Activated gamma-delta T cell treated with Interleukin-2 at 50 U/mL for 16 hours (primary cell): ENCODE data around the gene SLC6A3.
"Not testable (repeated sequence)": the region's sequence is repeated elsewhere in the genome, so short reads cannot be mapped to it uniquely, and the experiment has no call there.

Experiments used
- DNase-seq: peaks from one replicate; pipeline ENCODE4 v3.0.0-alpha.2; 2020

Gene SLC6A3

DNA sequence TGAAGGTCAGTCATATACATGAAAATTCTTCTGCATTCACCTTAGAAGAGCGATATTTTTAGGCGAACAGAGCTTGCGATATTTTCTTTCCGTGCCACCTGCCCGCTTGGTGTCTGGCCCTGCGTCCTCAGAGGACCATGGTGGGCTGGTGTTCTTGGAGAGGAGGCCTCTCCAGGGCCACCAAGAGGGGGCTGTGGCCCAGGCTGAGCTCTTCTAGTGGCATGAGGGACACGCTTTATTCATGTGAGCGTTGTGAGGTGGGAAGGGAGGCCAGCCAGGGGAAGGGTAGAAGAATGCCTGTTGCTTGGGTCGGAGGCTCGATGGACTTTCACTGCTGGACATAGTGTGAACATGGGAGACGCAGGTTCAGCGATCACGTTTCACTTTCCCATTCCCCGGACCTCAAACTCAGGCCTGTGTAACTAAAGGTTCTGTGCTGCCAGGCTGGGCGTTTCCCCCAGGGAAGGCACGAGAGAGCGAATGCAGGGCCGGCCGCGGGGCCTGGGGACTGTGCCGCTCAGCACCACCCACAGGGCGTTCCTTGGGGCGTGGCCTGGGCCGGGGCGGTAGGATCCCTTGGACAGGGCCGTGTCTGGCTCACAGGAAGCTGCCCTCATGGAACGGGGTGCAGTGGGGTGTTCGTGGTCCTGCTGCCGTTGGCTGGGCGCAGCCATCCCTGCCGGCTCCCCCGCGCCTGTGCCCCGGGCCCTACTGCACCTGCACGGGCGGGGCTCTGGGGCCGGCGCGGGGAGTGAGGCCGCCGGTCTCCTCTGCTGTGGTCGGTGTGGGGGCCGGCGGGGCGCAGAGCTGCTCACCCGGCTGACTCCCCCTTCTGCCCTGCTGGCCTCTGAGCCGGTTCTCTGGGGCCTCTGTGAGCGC is 59.6 kb downstream of the SLC6A3 start:
- peak; percentile 86 for DNase-seq

- no peak for DNase-seq
Measured at GRCh38 chr5:1384521-1384920, 60.7 kb downstream of the SLC6A3 start.

DNA sequence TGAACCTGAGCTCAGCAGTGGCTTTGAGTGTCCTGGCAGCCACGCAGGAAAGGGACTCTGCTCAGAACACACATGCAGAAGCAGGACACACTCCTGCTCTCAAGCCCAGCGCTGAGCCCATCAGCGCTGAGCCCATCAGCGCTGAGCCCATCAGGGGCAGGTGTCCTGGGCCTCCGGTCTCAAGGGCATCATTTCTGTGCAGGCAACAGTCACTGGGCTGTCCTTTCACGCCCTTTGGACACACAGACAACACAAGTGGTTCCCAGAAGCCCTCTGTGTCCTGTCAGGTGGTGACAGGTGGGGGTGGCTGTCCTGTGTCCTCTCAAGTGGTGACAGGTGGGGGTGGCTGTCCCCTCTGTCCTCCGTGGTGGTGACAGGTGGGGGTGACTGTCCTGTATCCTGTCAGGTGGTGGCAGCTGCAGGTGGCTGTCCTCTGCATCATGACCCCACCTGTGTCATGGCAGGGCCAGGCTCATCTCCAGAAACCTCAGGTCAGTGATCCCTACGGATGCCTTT is 61.3 kb downstream of the SLC6A3 start:
- DNase-seq = no peak

DNA sequence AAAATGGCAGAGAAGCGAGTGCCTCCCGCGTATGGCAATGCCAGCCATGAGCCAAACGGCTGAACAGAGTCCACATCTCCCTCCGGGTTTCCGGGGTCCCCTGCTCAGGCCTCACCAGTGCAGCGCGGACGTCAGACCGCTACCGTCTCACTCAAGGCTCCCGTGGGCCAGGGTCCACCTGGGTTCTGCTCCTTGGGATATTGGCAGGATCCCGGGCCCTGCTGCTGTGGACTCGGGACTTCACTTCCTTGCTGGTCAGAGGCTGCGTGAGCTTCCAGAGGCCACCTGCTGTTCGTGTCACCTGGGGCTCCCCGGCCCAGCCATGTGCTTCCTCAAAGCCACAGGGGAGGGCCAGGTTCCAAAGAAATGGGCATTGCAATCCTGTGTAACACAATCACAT is 61.9 kb downstream of the SLC6A3 start:
- DNase-seq = no peak

DNA sequence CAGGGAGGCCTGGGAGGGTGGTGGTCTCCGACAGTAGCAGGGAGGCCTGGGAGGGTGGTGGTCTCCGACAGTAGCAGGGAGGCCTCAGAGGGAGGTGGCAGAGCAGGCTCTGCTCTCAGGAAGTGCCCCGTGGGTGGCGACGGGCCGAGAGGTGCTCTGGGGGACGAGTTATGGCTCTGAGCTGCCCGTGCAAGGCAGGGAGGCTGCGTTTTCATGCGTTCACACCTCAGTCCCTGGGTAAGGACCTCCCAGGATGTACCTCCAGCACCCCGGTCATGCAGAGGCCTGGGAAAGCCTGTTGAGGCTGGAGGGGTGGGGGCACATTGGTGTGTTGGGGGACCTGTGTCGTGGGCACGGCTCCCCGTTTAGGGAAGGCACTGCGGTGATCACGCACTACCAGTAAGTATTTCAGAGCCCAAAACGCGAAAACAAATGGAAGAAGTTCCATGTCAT is 63.0 kb downstream of the SLC6A3 start:
- DNase-seq = no peak

- no peak for DNase-seq
Measured at GRCh38 chr5:1381370-1382247, 63.6 kb downstream of the SLC6A3 start.

DNA sequence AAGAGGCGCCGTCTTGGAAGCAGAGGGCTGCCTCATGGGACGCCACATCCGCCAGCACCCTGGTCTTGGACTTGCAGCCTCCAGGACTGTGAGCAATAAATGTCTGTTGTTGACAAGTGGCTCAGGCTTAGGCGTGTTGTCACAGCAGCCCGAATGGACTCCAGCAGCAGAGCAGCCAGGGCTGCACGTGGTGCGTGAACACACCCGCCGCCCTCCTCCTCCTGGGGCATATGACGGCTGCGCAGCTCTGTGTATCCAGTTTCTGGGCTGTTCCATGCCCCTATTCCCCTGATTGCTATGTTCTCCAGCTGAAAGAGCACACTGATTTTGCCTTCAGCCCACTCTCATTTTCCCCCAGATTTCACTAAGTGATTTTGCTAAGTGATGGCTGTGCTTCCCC is 64.3 kb downstream of the SLC6A3 start:
- DNase-seq = no peak

DNA sequence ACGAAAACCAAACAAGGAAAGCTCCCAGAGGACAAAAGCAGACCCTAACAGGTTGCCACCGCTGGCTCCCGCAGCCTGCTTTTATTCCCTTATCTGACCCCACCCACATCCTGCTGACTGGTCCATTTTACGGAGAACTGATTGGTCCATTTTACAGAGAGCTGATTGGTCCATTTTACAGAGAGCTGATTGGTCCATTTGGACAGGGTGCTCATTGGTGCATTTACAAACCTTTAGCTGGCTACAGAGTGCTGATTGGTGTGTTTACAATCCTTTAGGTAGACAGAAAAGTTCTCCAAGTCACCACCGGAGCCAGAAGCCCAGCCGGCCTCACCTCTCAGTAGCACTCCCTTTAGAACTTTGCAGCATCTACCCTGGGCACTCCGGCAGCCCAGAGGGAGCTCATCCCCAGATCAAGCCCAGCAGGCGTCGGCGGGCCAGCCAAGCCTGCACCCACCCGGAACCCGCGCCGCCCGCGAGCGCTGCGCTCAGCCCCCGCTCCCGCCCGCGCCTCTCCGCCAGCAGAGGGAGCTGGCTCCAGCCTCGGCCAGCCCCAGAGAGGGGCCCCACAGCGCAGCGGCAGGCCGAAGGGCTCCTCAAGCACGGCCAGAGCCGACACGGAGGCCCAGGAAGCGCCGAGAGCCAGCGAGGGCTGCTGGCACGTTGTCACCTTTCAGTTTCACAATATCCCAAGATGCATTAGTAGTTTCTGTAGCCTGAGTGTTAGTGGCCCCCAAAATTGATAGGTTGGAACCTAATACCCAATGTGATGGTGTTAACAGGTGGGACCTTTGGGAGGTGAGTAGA is 65.0 kb downstream of the SLC6A3 start:
- peak; percentile 55 for DNase-seq

DNA sequence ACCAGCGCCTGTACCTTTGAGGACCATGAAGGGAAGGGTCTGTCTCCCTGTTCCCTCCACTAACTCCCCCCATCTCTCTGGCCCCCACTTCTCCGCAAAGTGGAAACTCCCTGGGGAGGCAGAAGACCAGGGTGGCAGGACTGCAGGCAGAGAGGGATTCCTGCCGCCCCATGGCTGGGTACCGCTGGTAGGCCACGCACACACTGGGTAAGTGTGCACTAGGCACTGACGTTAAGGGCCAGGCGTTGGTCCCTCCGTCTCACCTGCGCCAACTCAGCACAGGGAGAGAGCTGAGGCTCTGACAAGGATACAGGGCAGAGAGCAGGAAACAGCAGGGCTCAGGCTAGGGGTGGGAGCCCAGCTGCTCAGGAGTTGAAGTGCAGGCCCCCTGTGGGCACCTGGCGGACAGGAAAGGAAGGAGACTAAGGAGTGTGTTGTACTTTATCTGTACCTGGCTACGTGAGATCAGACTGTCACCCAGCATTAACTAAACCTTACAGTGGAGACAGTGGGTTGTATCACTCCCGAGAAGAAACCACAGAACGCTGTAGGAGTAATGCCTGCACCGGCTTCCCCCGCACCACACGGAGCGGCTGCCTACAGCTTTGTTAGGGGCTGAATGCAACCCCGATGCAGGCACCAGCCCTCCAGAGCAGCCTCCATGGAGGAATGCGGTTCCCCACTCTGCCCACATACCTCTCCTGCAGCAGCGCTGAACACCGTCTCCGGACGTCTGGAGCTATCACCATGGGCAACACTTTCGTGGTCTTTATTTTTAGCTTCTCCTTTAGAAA is 66.2 kb downstream of the SLC6A3 start:
- no peak for DNase-seq

- no peak for DNase-seq
Measured at GRCh38 chr5:1378096-1378495, 67.1 kb downstream of the SLC6A3 start.

DNA sequence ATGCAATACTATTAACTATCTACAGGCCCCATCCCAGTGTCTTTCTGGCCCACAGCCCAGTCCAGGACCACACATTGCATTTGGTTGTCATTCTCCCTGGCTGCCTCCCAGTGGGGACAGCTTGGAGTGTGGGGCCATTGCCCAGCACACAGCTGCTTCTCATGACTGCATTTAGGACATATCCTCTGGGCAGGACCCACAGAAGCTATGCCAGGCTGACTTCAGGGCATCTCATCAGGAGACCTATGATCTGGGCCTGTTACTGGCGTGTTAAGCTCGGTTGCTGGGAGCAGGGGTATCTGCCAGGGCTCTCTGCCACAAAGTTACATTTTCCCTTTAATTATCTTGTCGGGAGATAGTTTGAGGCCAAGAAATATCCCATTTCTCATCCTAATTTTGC is 68.3 kb downstream of the SLC6A3 start:
- no peak for DNase-seq

- DNase-seq = no peak
Measured at GRCh38 chr5:1375871-1376810, 69.1 kb downstream of the SLC6A3 start.

- no peak for DNase-seq
Measured at GRCh38 chr5:1374679-1375055, 70.6 kb downstream of the SLC6A3 start.

DNA sequence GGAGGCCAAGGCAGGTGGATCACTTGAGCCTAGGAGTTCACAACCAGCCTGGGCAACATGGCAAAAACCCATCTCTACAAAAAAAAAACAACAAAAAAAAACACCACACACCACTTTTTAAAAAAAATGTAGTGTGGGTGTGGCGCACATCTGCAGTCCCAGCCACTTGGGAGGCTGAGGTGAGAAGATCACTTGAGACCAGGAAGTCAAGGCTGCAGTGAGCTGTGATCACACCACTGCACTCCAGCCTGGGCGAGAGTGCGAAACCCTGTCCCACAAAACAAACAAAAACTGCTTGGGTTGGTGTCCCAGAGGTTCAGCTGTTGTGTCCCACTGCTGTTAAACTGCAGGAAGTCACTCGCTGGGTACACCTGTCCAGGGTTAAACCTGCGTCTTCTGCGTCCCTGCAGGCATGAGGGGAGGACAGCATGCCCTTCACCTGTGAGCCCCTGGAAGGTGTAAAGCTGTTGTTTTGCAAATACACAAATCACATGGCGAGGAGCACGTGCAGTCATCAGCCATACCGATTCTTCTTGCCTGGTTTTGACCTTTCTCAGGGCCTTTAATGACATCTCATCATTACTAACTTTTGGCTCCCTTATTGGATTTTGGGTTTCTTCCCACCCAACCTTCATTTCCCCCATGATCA is 71.1 kb downstream of the SLC6A3 start:
- DNase-seq = no peak

DNA sequence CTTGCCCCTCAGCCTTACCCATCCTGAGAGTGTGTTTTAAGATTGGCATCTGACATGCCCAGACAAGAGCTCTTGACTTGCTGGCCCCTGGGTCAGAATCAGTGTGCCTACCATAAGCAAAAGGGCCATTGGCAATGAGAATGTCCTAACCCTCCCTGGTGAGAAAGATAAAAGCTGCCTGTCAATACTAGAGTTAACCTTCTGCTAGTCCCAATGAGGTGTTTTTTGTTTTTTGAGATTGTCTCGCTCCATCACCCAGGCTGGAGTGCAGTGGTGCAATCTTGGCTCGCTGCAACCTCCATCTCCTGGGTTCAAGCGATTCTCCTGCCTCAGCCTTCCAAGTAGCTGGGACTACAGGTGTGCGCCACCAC is 73.3 kb downstream of the SLC6A3 start:
- not testable (repeated sequence) for DNase-seq

DNA sequence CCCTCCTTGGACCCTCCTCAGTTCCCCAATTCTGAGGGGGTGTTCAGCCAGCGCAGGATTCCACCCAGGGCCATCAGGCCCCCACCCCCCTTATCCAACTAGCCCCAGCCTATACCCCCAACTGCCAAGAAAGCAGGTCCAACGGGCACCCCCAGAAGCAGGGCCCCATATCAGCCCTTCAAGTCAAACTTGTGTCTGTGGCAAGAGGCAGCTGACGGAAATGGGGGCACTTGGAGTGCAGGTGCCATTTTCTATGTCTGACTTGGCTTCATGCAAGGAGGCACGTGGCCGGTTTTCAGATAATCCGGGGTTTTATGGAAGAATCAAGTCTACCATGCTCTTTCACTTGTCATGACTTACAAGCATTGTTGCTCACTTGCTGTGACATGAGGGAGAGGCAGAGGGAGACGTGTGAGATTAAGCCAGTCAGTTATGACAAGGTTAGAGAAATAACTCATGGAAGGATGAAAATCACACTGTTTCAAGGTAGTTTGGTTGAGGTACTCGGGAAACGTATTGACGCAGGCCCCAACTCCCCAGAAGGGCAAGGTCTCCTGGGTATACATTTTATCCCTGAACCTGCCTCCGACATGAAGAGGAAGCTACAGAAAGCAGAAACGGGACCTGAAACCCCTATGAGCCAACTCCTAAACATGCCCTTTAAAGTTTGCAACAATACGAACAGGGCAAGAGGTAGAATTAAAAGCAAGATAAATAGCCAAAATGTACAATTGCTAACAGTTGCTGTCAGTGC is 73.8 kb downstream of the SLC6A3 start:
- no peak for DNase-seq

DNA sequence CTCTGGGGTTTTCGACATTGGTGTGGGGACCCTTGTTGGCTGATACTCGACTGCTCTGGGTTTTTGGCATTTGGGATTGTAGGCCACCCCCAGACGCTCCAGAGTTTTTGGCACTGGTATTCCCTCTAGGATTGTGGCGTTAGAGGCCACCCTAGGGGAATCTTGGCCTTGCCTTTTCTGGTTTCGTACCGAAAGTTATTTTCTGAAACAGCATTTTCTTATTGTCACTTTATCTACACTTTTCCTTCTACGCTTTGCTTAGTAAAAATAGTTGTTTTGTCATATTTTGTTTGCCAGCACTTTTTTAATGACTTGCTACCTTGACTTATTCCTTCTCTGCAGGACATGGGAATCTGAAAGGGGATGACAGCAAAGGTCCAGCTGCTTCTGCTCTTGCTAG is 75.2 kb downstream of the SLC6A3 start:
- DNase-seq = no peak

GRCh38 chr5:1368756-1369155 is 76.5 kb downstream of the SLC6A3 start:
- DNase-seq = no peak

- DNase-seq = no peak
Measured at GRCh38 chr5:1368236-1368635, 77.0 kb downstream of the SLC6A3 start.

- no peak for DNase-seq
Measured at GRCh38 chr5:1367149-1367548, 78.1 kb downstream of the SLC6A3 start.
